Ascending aorta (tissue), 2 donors: ENCODE data around the gene CCDC102B. TPM values are rescaled to one million over a fixed set of nuclear protein-coding genes. Genes with fewer than 3 reads are reported as not detected.

Experiments used
- DNase-seq, 2 donors: peaks; one replicate each; pipeline ENCODE4 v3.0.0-alpha.2; 2019; ENCODE audit warnings: low spot score in 2 of 2
- H3K27ac ChIP-seq, 2 donors: fragments of 200-600 bp; sonication (generic); one replicate each; pipeline ENCODE4 v1.5.1; 2016 to 2017; ENCODE audit warnings: mild to moderate bottlenecking in 1 of 2
- H3K27me3 ChIP-seq: fragments of 200-600 bp; sonication (generic); one replicate; pipeline ENCODE4 v1.5.1; 2017
- H3K36me3 ChIP-seq, 2 donors: fragments of 200-600 bp; sonication (generic); one replicate each; pipeline ENCODE4 v1.5.1; 2016
- H3K4me1 ChIP-seq, 2 donors: fragments of 200-600 bp; sonication (generic); one replicate each; pipeline ENCODE4 v1.5.1; 2016 to 2017; ENCODE audit warnings: mild to moderate bottlenecking in 1 of 2
- H3K4me3 ChIP-seq, 2 donors: fragments of 200-600 bp; sonication (generic); one replicate each; pipeline ENCODE4 v1.5.1; 2016 to 2017; ENCODE audit warnings: mild to moderate bottlenecking in 1 of 2
- H3K9me3 ChIP-seq, 2 donors: fragments of 200-600 bp; sonication (generic); one replicate each; pipeline ENCODE4 v1.5.1; 2016
- CTCF ChIP-seq, 3 experiments: fragments of 200-600 bp in 2 of 3; fragments of 450-650 bp in 1 of 3; sonication (generic) in 2 of 3; IDR thresholded peaks; one replicate each; pipeline ENCODE4 v1.5.1; 2016 to 2019; ENCODE audit warnings: antibody characterized with exemption in 3 of 3, mild to moderate bottlenecking in 1 of 3, moderate library complexity in 1 of 3
- intact Hi-C: fragments of 100-400 bp; cut with DNase I; formaldehyde crosslinking; loops from one replicate; pipeline ENCODE4 v1.15.1; 2023
- total RNA-seq: library from RNA; depleted of rRNA; stranded (reverse); fragments of >200 nt; gene quantifications from one replicate; pipeline ENCODE4 v1.1.0, GENCODE V29; 2016

CCDC102B gene
- total RNA-seq, 1 donor from 2014 or later, result 3.3 TPM

DNA sequence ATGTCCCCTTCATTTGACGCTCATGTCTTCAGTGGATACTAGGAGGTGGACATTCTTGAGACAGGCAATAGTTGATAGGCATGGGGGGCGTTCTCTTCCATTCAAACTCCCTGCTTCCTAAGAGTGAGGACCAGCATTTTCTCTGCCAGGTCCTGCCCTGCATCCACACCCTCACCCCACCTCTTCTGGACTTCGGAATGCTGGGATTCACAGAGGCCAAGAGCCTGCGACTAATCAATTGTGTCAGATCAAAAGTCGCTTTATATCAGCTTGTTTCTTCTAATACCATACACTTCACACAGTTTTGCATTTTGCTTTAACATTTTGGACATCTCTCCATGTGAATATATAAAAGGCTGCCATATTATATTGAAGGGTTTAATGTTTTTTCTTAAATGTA, 210.7 kb downstream of the CCDC102B start:
- H3K27me3 ChIP-seq, result no peaks in the 10 kb centered on the region
- TF ChIP-seq CTCF (IDR thresholded peaks at IDR 0.05), result no peak
- H3K27ac ChIP-seq, result no peak overlapping the region
- H3K9me3 ChIP-seq, result no peaks in the 10 kb centered on the region
- intact Hi-C loops, result no loop called here
- no peak for DNase-seq
- H3K36me3 ChIP-seq, result no peaks in the 10 kb centered on the region
- no peak overlapping the region for H3K4me3 ChIP-seq
- no peaks in the 10 kb centered on the region for H3K4me1 ChIP-seq

GRCh38 chr18:69021211-69021805, 223.4 kb downstream of the CCDC102B start:
- Histone ChIP-seq H3K9me3 (no peaks in the 10 kb centered on the region), H3K27me3 (no peaks in the 10 kb centered on the region), H3K27ac (no peak overlapping the region), H3K36me3 (no peaks in the 10 kb centered on the region), H3K4me1 (no peaks in the 10 kb centered on the region), H3K4me3 (no peak overlapping the region)
- intact Hi-C loops, result no loop called here
- DNase-seq, result no peak
- TF ChIP-seq CTCF (IDR thresholded peaks at IDR 0.05), result no peak

GRCh38 chr18:69022426-69022825, 224.5 kb downstream of the CCDC102B start:
- H3K36me3 ChIP-seq, result no peaks in the 10 kb centered on the region
- intact Hi-C loops, result no loop called here
- no peaks in the 10 kb centered on the region for H3K9me3 ChIP-seq
- TF ChIP-seq CTCF (IDR thresholded peaks at IDR 0.05), result no peak
- no peaks in the 10 kb centered on the region for H3K27me3 ChIP-seq
- DNase-seq, result no peak
- no peak overlapping the region for H3K27ac ChIP-seq
- no peak overlapping the region for H3K4me3 ChIP-seq
- H3K4me1 ChIP-seq, result no peaks in the 10 kb centered on the region

DNA sequence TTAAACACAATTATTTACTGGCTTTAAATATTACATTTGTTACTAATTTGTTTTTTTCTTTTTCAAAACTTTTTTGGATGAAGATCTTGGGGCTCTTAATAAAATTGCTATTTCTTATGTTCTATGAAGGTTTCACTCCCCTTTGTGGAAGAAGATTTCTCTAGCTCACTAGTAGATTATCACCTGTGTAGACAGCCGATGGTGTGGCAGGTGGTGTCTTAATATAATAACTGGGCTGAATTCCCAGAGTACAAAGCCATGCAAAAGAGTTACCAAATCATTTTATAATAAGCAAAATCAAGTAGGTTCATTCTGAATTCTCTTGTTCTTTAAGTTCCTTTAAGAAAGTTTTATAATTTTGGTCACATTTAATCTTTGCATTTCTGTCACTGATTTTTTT, 233.7 kb downstream of the CCDC102B start:
- no peak for TF ChIP-seq CTCF (IDR thresholded peaks at IDR 0.05)
- intact Hi-C loops, result no loop called here
- DNase-seq, result no peak
- Histone ChIP-seq H3K4me1 (no peaks in the 10 kb centered on the region), H3K27ac (no peak overlapping the region), H3K4me3 (no peak overlapping the region), H3K36me3 (no peaks in the 10 kb centered on the region), H3K9me3 (no peaks in the 10 kb centered on the region), H3K27me3 (no peaks in the 10 kb centered on the region)

DNA sequence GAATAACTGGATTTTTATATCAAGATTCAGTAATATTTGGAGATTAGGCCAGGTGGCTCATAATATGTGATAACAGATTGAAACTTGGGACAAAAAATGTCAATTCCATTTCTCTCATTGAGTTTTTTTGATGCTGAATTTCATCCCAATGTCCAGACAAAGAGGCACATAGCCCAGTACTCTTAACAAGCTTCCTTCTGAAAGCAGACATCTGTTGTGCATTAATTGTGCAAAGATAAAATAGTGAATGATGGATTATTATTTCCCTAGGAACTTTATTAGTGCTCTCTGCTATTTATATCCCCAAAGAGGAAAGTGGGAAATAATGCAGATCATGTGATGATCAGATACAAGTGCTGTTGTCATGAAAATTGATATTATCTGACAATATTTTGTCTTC, 234.1 kb downstream of the CCDC102B start:
- TF ChIP-seq CTCF (IDR thresholded peaks at IDR 0.05), result no peak
- H3K4me3 ChIP-seq, result no peak overlapping the region
- H3K27me3 ChIP-seq, result no peaks in the 10 kb centered on the region
- H3K36me3 ChIP-seq, result no peaks in the 10 kb centered on the region
- H3K27ac ChIP-seq, result no peak overlapping the region
- intact Hi-C loops, result no loop called here
- H3K4me1 ChIP-seq, result no peaks in the 10 kb centered on the region
- H3K9me3 ChIP-seq, result no peaks in the 10 kb centered on the region
- no peak for DNase-seq

DNA sequence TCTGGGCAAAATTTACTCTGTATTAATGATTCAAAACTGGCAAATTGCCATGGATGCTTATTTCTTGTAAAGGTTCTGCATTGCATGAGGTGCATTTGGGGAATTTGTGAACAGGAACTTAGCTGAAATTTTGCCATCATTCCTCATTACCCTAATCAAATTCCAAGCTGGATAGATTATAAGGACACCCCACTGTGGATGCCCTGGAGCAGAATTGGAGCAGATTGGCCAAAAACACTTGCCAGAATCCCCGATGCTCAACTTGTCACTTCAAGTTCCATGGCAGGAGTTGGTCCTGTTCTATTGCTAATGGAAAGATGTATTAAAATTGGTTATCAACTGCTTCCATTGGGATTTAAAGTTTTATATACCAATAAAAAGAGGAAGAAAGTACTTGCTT, 237.9 kb downstream of the CCDC102B start:
- Histone ChIP-seq H3K27ac (no peak overlapping the region), H3K27me3 (no peaks in the 10 kb centered on the region), H3K36me3 (no peaks in the 10 kb centered on the region), H3K4me3 (no peak overlapping the region), H3K9me3 (no peaks in the 10 kb centered on the region), H3K4me1 (no peaks in the 10 kb centered on the region)
- intact Hi-C loops, result no loop called here
- TF ChIP-seq CTCF (IDR thresholded peaks at IDR 0.05), result no peak
- no peak for DNase-seq
